ENCODE results near the gene ZNF236.

The ZNF236 gene

GRCh38 chr18:76850112-76850511 is 27.8 kb downstream of the ZNF236 start:
- Histone ChIP-seq H3K4me1 (ENCODE audit: insufficient read depth, low read length) (no peaks in the 10 kb centered on the region), H3K27me3 (ENCODE audit: insufficient read depth, low read length) (no peaks in the 10 kb centered on the region), H3K36me3 (ENCODE audit: insufficient read depth, low read length) (peaks cover 6% of the 10 kb centered on the region), H3K4me3 (ENCODE audit: low read length) (no peak overlapping the region), H3K9me3 (ENCODE audit: low read length) (no peaks in the 10 kb centered on the region), H2AFZ (ENCODE audit: low read depth, low read length) (no peak overlapping the region)

GRCh38 chr18:76855594-76855993 is 33.2 kb downstream of the ZNF236 start:
- Histone ChIP-seq H3K4me3 (ENCODE audit: low read length) (no peak overlapping the region), H3K4me1 (ENCODE audit: insufficient read depth, low read length) (no peaks in the 10 kb centered on the region), H3K9me3 (ENCODE audit: low read length) (no peaks in the 10 kb centered on the region), H3K36me3 (ENCODE audit: insufficient read depth, low read length) (peaks cover 11% of the 10 kb centered on the region), H2AFZ (ENCODE audit: low read depth, low read length) (no peak overlapping the region), H3K27me3 (ENCODE audit: insufficient read depth, low read length) (no peaks in the 10 kb centered on the region)

DNA sequence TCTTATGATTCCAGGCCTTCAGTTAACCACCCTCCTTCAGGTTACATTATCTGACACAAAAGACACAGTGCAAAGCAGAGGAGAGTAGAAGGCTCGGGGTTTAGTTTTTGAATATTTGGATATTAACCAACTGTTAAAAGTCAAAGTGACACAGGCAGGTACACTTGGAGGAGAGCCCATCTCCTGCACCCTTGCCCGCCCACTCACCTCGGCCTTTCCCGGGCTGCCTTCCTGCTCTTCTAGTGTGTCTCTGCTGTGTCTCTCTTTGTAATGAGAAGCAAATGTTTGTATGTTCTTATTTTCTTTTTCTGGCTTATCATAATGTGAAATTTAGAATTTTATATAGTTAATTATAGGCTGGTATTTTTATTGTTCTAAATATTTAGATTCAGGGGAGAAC is 35.1 kb downstream of the ZNF236 start:
- no peaks in the 10 kb centered on the region for H3K4me1 ChIP-seq (ENCODE audit: insufficient read depth, low read length)
- H3K4me3 ChIP-seq (ENCODE audit: low read length), result no peak overlapping the region
- no peaks in the 10 kb centered on the region for H3K27me3 ChIP-seq (ENCODE audit: insufficient read depth, low read length)
- peaks cover under 1% of the 10 kb centered on the region for H3K9me3 ChIP-seq (ENCODE audit: low read length)
- peaks cover 20% of the 10 kb centered on the region for H3K36me3 ChIP-seq (ENCODE audit: insufficient read depth, low read length)
- no peak overlapping the region for H2AFZ ChIP-seq (ENCODE audit: low read depth, low read length)

DNA sequence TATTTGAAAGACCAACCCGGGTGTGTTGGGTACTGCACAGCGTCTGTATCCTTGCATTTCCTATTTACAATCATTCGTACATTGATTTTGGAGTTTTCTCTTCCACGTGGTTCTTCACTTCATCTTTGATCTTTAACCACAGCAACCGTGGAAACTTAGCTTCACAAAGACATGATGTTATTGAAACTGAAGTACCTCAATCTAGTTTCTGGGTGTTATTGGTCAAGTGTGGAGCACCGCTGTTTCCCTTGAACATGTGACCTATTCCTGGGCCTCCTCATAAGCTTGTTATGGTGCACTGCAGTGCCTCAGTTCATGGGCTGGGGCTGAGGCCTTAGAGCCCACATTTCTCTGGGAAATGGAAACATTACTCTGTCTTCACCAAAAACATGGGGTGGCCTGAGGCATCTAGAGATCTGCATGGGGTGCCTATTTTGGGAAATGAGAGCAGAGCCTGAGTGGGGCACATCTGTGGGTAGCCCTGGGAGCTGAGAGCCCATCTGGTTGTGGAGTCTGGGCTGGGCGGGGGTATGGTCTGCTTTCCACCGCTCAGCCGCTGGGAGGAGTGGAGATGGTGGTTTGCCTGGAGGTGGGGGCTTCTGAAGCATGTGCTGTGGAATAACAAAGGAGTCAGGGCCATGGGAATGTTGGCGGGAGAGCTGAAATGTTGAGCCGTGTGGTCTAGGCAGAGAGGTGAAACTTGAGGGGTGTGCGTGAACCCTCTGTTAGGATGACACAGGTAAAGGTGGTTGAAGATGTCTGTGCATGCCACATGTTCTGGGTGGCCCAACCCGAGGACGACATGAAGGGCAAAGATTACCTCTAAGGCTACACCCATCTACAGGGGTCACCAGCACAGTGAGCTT is 37.4 kb downstream of the ZNF236 start:
- Histone ChIP-seq H3K27me3 (ENCODE audit: insufficient read depth, low read length) (no peaks in the 10 kb centered on the region), H3K9me3 (ENCODE audit: low read length) (peaks cover 2% of the 10 kb centered on the region), H2AFZ (ENCODE audit: low read depth, low read length) (no peak overlapping the region), H3K4me3 (ENCODE audit: low read length) (no peak overlapping the region), H3K36me3 (ENCODE audit: insufficient read depth, low read length) (peaks cover 23% of the 10 kb centered on the region), H3K4me1 (ENCODE audit: insufficient read depth, low read length) (no peaks in the 10 kb centered on the region)

- H3K9me3 ChIP-seq (ENCODE audit: low read length), result peaks cover 2% of the 10 kb centered on the region
- H3K36me3 ChIP-seq (ENCODE audit: insufficient read depth, low read length), result peaks cover 23% of the 10 kb centered on the region
- H2AFZ ChIP-seq (ENCODE audit: low read depth, low read length), result no peak overlapping the region
- H3K4me3 ChIP-seq (ENCODE audit: low read length), result no peak overlapping the region
- H3K4me1 ChIP-seq (ENCODE audit: insufficient read depth, low read length), result no peaks in the 10 kb centered on the region
- no peaks in the 10 kb centered on the region for H3K27me3 ChIP-seq (ENCODE audit: insufficient read depth, low read length)
Observed at GRCh38 chr18:76860411-76860810, 38.1 kb downstream of the ZNF236 start.

- H3K4me1 ChIP-seq (ENCODE audit: insufficient read depth, low read length), result no peaks in the 10 kb centered on the region
- peaks cover 2% of the 10 kb centered on the region for H3K9me3 ChIP-seq (ENCODE audit: low read length)
- H3K4me3 ChIP-seq (ENCODE audit: low read length), result no peak overlapping the region
- peaks cover 28% of the 10 kb centered on the region for H3K36me3 ChIP-seq (ENCODE audit: insufficient read depth, low read length)
- no peak overlapping the region for H2AFZ ChIP-seq (ENCODE audit: low read depth, low read length)
- H3K27me3 ChIP-seq (ENCODE audit: insufficient read depth, low read length), result no peaks in the 10 kb centered on the region
Observed at GRCh38 chr18:76866666-76867065, 44.3 kb downstream of the ZNF236 start.

DNA sequence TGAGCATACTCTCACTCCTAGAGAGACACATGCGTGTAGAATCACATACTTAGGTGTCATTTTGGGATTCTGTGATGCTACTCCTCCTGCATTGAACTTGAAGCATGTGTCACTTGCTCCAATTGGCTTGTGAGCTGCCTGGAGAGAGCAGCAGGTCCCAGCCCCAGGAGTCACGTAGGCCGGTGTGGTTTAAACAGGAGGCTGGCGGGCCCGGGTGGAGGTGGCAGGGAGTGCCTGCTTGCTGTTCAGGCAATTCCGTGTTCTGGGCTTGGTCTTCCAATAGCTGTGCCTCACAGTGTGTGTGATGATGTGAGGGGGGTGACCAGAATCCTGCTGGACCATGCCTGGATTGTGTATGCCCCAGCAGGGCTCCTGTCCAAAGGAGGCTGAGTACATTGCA is 51.0 kb downstream of the ZNF236 start:
- Histone ChIP-seq H3K36me3 (ENCODE audit: insufficient read depth, low read length) (peaks cover 24% of the 10 kb centered on the region), H3K4me3 (ENCODE audit: low read length) (no peak overlapping the region), H3K4me1 (ENCODE audit: insufficient read depth, low read length) (no peaks in the 10 kb centered on the region), H2AFZ (ENCODE audit: low read depth, low read length) (no peak overlapping the region), H3K9me3 (ENCODE audit: low read length) (no peaks in the 10 kb centered on the region), H3K27me3 (ENCODE audit: insufficient read depth, low read length) (no peaks in the 10 kb centered on the region)

- no peaks in the 10 kb centered on the region for H3K27me3 ChIP-seq (ENCODE audit: insufficient read depth, low read length)
- H2AFZ ChIP-seq (ENCODE audit: low read depth, low read length), result no peak overlapping the region
- H3K36me3 ChIP-seq (ENCODE audit: insufficient read depth, low read length), result peaks cover 21% of the 10 kb centered on the region
- no peaks in the 10 kb centered on the region for H3K9me3 ChIP-seq (ENCODE audit: low read length)
- no peak overlapping the region for H3K4me3 ChIP-seq (ENCODE audit: low read length)
- H3K4me1 ChIP-seq (ENCODE audit: insufficient read depth, low read length), result no peaks in the 10 kb centered on the region
Observed at GRCh38 chr18:76873713-76874112, 51.4 kb downstream of the ZNF236 start.

- Histone ChIP-seq H3K4me1 (ENCODE audit: insufficient read depth, low read length) (no peaks in the 10 kb centered on the region), H3K9me3 (ENCODE audit: low read length) (no peaks in the 10 kb centered on the region), H3K27me3 (ENCODE audit: insufficient read depth, low read length) (no peaks in the 10 kb centered on the region), H3K4me3 (ENCODE audit: low read length) (no peak overlapping the region), H2AFZ (ENCODE audit: low read depth, low read length) (no peak overlapping the region), H3K36me3 (ENCODE audit: insufficient read depth, low read length) (peaks cover 15% of the 10 kb centered on the region)
Observed at GRCh38 chr18:76874642-76875389, 52.5 kb downstream of the ZNF236 start.

DNA sequence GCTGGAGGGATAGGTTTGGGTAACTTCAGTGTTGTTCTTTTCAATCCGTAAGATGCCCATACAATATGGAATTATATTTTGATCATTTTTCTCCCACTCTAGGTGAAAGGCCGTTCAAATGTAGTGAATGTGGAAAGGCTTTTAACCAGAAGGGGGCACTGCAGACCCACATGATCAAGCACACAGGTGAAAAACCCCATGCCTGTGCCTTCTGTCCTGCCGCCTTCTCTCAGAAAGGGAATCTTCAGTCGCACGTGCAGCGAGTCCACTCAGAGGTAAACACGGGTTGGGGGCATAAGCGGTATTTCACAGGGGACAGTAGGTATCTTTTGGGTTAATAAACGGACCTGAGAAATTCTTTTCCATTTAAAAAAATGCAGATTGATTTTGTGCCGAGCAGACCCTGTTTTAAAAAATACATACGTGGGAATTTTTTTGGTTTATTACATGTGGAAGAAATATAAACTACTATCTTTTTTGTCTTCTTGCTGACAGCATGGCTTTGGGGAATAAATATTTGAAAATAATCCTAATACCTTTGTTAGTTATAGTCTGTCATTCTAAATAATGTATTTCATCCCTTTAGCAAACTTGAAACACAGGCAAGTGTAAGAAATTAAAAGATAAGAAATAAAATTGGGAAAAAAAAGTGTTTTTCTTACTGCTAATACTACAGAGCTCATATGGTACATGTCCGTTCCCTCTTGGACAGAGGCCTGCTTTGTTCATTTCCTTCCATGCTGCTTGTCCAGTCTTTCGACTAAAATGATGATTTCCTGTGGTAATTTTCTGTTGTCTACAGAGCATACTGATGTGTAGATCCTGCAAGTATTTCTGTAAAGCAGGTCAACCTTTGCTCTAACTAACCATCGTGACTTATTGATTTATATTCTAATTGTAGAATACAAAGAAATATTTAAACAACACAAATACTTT is 53.3 kb downstream of the ZNF236 start:
- no peak overlapping the region for H2AFZ ChIP-seq (ENCODE audit: low read depth, low read length)
- no peaks in the 10 kb centered on the region for H3K4me1 ChIP-seq (ENCODE audit: insufficient read depth, low read length)
- no peaks in the 10 kb centered on the region for H3K9me3 ChIP-seq (ENCODE audit: low read length)
- no peak overlapping the region for H3K4me3 ChIP-seq (ENCODE audit: low read length)
- H3K36me3 ChIP-seq (ENCODE audit: insufficient read depth, low read length), result peaks cover 19% of the 10 kb centered on the region
- no peaks in the 10 kb centered on the region for H3K27me3 ChIP-seq (ENCODE audit: insufficient read depth, low read length)

DNA sequence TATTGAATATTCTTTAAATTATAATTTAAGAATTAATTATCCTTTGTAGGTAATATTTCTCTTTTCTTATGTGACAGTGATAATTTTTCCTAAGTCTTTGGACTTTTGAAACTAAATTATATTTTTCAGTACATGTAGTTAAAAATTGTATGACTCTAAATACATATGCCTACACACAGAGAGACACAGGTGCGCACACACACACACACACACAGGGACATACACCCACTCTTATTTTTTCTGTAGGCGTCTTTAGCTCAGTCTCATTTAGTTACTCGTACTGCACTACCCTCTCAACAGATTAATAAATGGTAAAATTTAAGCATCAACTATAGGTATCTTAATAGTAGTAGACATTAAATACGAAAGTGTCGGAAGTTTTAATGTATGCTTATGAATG is 56.1 kb downstream of the ZNF236 start:
- no peak overlapping the region for H3K4me3 ChIP-seq (ENCODE audit: low read length)
- no peaks in the 10 kb centered on the region for H3K27me3 ChIP-seq (ENCODE audit: insufficient read depth, low read length)
- H2AFZ ChIP-seq (ENCODE audit: low read depth, low read length), result no peak overlapping the region
- no peaks in the 10 kb centered on the region for H3K4me1 ChIP-seq (ENCODE audit: insufficient read depth, low read length)
- peaks cover 37% of the 10 kb centered on the region for H3K36me3 ChIP-seq (ENCODE audit: insufficient read depth, low read length)
- H3K9me3 ChIP-seq (ENCODE audit: low read length), result no peaks in the 10 kb centered on the region

DNA sequence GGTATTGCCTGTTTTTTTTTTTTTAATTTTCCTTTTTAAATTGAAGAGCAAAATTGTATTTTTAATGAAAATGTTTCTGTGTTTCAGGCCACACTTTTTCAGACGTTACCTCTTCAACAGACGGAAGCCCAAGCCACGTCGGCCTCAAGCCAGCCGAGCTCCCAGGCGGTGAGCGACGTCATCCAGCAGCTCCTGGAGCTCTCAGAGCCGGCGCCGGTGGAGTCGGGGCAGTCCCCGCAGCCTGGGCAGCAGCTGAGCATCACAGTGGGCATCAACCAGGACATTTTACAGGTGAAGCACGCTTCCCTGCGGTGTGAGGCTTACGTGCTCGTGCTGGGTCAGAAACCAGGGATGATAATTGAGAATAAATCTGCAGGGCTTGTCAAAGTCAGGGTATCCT is 57.7 kb downstream of the ZNF236 start:
- Histone ChIP-seq H3K27me3 (ENCODE audit: insufficient read depth, low read length) (no peaks in the 10 kb centered on the region), H2AFZ (ENCODE audit: low read depth, low read length) (no peak overlapping the region), H3K36me3 (ENCODE audit: insufficient read depth, low read length) (peaks cover 41% of the 10 kb centered on the region)

DNA sequence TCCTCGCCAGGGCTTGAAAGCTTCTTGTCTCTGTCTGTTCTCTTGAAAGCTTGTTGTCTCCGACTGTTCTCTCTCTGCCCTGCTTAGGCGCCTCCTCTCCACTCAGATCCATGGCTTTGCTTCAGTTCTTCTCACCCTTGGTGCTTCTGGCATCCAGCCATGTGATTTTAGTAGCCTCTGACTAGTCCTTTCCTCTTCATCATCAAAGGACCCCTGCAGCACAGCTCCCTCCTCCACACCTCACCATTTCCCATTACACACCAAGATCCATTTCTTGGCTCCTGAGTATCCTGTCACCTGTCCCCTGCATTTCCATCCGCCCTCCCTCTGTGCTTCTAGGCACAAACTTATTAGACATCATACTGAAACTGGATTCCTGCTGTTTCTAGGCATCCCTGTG is 59.4 kb downstream of the ZNF236 start:
- Histone ChIP-seq H3K36me3 (ENCODE audit: insufficient read depth, low read length) (peaks cover 51% of the 10 kb centered on the region), H3K4me3 (ENCODE audit: low read length) (no peak overlapping the region)

More for the DNA sequence above, 57.7 kb downstream of the ZNF236 start:
- no peaks in the 10 kb centered on the region for H3K4me1 ChIP-seq (ENCODE audit: insufficient read depth, low read length)
- H3K4me3 ChIP-seq (ENCODE audit: low read length), result no peak overlapping the region
- no peaks in the 10 kb centered on the region for H3K9me3 ChIP-seq (ENCODE audit: low read length)

More for the DNA sequence above, 59.4 kb downstream of the ZNF236 start:
- H2AFZ ChIP-seq (ENCODE audit: low read depth, low read length), result no peak overlapping the region
- H3K27me3 ChIP-seq (ENCODE audit: insufficient read depth, low read length), result no peaks in the 10 kb centered on the region
- H3K4me1 ChIP-seq (ENCODE audit: insufficient read depth, low read length), result no peaks in the 10 kb centered on the region
- no peaks in the 10 kb centered on the region for H3K9me3 ChIP-seq (ENCODE audit: low read length)
